NCI-H82 treated with DMSO at 0.1 percent for 48 hours (cell line): Measurements from ENCODE around the gene FLNB.

Experiments used
- DNase-seq: peaks from one replicate; lab custom pipeline; 2025; ENCODE audit not compliant: unreplicated experiment; lab: John Stamatoyannopoulos, UW

Gene FLNB

GRCh38 chr3:58074116-58074715, 66.0 kb downstream of the FLNB start:
- no peak for DNase-seq

DNA sequence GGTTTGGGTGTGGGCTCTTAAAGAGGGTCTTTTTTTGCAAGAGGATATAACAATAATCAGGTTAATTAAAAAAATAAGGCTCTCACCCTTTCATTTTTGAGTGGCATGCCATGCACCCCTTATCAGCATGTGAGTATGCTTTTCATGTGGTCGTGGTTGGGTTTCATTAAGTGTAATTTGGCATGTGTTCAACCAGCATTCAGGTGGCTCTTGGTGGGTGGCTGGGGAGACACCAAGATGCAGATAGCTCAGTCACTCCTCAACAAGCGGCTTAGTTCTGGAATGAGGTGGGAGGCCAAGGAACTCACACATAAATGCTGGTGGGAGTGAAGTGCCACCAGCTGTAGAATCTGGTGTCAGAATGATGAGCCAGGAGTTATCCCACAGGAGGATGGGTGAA, 66.8 kb downstream of the FLNB start:
- DNase-seq: no peak

GRCh38 chr3:58077596-58078285, 69.5 kb downstream of the FLNB start:
- no peak for DNase-seq

GRCh38 chr3:58078610-58079009, 70.4 kb downstream of the FLNB start:
- no peak for DNase-seq

DNA sequence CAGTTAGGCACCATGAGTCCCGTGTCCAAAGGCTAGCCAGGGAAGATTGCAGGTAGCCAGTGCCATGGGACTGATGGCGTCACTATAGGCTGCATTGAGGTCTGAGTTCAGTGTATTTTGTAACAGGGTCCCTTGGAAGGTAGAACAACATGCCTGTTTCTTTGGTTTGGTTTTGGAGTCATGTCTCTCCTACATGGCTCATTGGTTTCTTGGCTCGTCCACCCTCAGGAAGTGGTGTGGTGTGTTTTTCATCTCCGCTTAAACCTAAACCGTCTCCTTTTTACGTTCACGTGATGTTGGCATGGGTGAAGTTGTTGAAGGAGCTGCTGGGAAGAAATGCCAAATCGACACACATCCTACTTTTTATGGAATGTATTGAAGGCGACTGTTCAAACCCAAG, 71.6 kb downstream of the FLNB start:
- no peak for DNase-seq

GRCh38 chr3:58082047-58082446, 73.8 kb downstream of the FLNB start:
- peak; percentile 2 for DNase-seq

- no peak for DNase-seq
Measured at GRCh38 chr3:58084166-58084565, 75.9 kb downstream of the FLNB start.

- no peak for DNase-seq
Measured at GRCh38 chr3:58084788-58085543, 76.7 kb downstream of the FLNB start.

DNA sequence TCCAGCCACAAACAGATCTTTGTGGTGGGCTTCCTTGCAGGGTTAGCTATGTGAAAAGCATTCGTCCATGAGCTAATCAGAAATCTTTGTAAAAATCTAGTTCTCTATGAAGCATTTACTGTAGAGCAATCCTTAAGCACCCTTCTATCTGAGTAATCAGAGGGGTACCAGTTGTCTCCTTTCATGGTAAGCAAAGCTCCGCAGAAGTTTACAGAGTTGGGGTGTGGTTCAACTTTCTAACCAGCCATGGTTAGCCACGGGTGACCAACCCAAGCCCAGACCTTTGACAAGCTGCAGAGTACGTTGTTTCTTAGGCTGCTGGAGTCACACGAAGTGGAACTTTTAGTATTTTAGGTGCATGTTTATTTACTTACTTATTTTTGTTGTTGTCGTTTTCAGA, 77.4 kb downstream of the FLNB start:
- no peak for DNase-seq

DNA sequence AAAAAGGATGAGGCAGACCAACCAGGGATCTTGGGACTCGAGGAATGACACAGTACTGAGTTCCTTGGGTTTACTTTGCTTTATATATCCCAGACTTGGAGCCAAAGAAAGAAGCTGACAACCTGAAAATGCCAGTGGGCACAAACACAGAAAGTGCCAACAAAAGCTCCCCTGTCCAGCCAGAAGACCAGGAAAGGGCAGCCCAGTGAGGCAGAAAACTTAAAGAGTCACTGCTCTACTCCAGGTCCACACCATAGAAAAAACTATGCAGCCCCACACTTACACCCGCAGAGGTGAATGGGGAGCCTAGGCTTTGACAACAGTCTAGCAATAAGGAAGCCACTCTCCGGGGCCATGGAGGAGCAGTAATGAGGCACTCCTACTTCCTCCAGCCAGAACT, 80.3 kb downstream of the FLNB start:
- DNase-seq: no peak

DNA sequence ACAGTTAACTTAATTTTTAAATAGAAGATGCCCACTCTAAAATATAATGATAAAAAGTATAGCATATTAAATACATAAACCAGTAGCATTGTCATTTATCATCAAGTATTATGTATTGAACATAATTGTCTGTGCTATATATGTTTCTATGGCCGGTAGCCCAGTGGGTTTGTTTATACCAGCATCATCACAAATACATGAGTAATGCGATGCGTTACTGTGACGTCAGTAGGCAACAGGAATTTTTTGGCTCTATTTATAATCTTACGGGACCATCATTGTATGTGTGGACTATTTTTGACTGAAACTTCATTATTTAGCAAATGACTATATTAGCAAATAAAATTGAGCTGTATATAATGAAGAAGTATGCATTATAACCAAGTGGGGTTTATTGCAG, 82.1 kb downstream of the FLNB start:
- DNase-seq: no peak

DNA sequence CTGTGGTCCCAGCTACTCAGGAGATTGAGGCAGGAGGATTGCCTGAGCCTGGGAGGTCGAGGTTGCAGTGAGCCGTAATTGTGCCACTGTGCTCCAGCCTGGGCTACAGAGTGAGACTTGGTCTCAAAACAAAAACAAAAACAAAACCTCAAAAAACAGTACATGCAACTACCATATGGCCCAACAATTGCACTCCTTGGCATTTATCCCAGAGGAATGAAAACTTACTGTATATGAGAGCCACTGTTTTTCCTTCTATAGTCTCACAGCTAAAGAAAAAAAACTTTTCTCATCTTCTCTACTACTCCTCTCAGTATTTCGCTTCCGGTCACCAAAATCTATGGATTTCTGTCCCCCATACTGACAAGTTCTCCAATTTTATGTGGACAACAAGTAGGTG, 84.3 kb downstream of the FLNB start:
- no peak for DNase-seq

GRCh38 chr3:58093574-58094195, 85.5 kb downstream of the FLNB start:
- no peak for DNase-seq

GRCh38 chr3:58094657-58095056, 86.4 kb downstream of the FLNB start:
- DNase-seq: no peak

DNA sequence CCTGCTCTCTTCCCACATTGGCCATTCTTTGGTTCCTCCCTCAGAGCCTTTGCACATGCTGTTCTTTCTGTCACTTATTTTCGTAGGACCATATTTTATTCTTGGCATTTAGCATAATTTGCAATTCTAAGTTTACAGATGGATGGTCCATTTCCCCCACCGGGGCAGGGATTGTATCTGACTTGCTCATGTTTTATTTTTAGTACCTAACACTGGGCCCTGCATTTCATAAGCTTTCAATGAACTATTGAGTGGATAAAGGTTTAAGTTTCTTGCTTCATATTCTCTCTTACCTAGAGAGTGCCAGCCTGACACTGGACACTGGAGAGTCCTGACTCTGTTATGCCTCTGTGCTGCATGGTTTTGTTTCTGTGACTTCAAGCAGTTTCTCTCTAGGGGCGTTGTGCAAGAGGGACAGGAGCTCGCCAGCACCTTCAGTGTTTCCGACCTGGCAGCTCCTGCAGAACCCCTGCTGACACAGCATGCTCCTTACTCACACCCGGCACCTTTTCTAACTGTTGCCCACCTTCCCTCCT, 87.4 kb downstream of the FLNB start:
- no peak for DNase-seq

DNA sequence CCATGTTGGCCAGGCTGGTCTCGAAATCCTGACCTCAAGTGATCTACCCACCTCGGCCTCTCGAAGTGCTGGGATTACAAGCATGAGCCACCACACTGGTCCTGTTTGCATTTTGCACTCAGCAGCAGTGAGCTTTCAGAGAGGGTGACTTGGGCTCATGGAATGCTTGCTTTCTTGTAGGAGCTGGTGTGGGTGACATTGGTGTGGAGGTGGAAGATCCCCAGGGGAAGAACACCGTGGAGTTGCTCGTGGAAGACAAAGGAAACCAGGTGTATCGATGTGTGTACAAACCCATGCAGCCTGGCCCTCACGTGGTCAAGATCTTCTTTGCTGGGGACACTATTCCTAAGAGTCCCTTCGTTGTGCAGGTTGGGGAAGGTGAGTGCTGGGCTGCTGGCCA, 90.3 kb downstream of the FLNB start:
- DNase-seq: no peak

DNA sequence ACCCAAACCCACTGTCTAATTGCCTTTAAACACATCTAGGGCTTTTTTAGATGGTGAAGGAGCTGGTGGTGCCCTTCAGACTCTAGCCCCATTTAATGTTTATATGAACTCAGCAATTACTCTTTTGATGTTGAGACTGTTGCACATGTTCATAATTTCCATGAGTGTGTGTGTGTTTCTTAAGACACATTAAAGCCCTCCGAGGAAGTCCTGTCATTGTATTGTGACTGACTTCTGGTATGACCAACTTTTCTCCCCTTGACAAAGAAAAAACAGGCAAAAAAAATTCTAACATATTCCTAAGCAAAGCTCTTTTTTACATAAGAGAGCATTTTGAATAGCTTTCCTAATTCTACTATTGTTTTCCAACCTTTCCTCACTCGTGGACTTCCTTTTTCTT, 91.6 kb downstream of the FLNB start:
- no peak for DNase-seq

DNA sequence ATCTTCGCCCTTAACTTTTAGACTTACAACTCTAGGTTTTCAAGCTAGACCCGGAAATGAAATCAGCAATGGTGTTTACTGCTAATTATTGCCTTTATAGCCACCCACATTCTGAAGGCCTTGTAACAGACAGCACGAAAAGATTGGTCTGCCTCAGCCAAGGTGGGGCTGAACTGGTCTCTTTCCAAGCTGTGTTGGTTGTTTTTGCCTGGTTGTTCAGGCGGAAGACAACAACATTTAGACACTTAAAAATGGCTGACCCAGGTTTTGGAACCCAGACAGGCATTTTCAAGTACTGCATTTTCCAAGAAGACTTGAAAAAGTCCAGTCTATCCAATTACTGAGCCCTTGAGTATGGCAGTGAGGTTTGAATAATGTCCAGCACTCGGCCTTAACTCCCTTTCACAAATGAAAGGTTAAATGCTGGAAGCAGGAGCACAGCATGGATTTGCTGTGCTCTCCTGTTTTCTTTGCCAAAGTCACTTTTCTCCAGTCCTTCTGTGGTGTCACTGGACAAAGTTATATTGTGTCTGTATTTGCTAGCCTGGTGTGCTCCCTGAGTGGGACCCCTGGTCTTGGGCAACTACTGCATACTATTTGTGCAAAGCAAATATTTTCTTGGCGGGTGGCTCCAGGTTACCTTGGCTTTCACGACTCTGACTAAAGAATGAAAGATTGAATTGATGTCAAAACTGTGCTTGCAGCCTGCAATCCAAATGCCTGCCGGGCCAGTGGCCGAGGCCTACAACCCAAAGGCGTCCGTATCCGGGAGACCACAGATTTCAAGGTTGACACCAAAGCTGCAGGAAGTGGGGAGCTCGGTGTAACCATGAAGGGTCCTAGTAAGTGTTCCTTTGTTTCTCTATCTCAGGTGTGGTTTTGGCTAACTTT, 93.5 kb downstream of the FLNB start:
- no peak for DNase-seq

DNA sequence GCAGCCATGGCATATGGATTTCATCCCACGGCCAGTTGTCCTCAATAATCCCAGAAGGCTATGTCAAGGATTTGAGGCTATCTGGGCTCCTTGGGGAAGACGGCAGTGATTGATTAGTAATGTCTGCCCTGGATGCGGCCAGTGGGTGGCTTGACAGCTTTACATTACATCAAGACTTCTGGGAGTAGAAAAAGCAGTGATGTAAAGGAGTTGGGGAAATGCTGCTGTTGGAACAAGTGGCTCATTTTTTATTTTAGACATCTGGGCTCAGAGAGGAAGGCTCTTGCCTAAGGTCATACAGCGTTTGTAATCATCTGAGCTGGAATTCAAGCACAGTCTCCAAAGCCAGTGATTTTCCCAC, 94.1 kb downstream of the FLNB start:
- DNase-seq: no peak

GRCh38 chr3:58102976-58103451, 94.8 kb downstream of the FLNB start:
- DNase-seq: no peak

DNA sequence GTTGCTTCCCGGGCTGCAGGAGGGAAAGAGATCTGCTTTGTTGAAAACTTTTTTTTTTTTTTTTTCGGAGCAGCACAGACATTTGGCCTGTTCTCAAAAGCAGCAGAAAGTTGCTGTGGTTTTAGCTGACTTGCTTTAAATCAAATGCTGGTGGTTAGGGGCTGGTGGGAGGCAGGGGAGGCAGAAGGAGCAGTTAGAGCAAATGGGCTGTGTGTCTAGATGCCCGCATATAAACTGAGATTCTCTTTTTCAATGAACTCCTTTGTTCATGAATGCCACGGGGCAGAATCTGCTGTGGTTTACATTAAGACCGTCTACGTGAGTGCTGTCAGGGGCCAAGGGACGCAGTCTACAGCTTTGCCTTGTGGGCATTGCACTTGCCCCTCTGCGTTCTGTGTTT, 95.9 kb downstream of the FLNB start:
- DNase-seq: no peak
